GM21619 (cell line): ENCODE results near the gene HSPB8.

ENCODE experiments used
- ATAC-seq: cut with Tn5 transposase; IDR thresholded peaks from one replicate; pipeline ENCODE4 v1.9.1; 2021; ENCODE audit not compliant: unreplicated experiment

Gene HSPB8

GRCh38 chr12:119178544-119179334 lies at the start of gene HSPB8:
TSS of gene HSPB8 (plus strand) at chr12:119178931. CDS start at chr12:119179313, 382 bp downstream.
- ATAC-seq: no peak

GRCh38 chr12:119129827-119130434 lies 48.8 kb upstream of the HSPB8 start:
- no peak for ATAC-seq

DNA sequence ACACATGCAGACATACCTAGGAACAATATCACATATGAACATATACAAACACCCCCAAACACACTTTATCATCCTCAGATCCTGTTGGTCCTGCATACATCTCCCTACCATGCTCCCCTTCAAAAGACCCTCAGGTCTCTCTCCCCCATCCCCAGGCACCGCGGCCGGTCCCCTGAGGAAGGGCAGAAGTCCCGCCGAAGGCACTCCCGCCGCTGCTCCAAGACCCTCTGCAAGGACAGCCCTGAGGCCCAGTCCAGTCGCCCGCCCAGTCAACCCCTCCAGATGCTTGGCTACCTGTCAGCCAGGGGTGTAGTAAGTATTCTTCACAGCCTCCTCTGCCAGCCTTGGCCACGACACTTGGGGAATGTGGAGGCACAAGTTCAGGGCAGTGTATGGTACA lies 48.2 kb upstream of the HSPB8 start:
- ATAC-seq: no peak

DNA sequence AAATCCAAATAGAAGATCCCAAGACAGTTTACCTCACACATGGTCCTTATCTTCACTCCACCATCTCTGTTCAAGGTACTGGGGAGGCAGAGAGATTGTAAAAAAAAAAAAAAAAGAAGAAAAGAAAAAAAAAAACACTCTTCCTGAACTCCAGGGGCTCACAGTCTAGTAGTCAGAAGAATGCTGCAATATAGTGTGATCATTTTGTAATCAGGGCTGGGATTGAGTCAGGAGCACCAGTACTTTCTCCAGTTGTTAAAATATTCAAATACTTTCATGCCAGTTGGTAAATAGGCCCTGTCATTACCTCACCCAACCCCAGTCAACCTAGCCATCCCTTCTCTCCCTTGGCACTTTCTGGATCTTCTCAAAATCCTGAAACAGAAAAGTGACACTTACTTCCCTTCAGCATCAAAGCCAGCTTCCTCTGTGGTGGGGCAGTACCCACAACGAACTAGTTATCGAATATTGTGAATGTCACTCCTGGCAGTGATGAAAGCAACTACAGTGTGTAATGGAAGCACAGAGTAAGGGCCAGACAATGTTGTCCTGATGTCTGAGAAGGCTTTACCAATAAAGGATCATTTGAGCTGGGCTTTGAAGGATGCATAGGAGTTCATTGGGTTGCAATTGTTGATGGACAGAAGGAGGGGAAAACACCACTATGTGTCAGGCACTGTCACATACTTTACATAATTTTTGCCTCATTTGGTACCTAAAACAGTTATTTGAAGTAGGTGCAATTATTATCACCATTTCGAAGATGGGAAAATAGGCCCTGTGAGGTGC lies 44.3 kb upstream of the HSPB8 start:
- no peak for ATAC-seq

GRCh38 chr12:119136811-119137410 lies 41.8 kb upstream of the HSPB8 start:
- ATAC-seq: no peak

DNA sequence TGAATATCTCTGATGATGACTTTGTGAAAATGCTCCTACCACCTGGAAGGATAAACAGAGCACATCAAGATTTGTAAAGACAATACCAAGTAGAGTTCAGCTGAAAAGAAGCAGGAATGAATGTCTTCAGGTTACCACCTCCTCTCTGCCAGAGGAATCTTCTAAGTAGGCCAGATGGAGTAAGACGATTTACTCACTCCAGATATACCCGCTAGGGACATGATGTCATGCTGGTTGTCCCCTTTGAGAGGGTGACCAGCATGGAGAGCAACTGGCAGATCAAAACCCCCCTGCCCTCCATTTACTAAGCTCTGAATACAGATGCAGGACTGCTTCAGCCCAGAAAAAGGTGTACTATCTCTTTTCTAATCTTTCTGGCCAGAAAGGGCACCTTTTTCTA lies 39.3 kb upstream of the HSPB8 start:
- no peak for ATAC-seq

DNA sequence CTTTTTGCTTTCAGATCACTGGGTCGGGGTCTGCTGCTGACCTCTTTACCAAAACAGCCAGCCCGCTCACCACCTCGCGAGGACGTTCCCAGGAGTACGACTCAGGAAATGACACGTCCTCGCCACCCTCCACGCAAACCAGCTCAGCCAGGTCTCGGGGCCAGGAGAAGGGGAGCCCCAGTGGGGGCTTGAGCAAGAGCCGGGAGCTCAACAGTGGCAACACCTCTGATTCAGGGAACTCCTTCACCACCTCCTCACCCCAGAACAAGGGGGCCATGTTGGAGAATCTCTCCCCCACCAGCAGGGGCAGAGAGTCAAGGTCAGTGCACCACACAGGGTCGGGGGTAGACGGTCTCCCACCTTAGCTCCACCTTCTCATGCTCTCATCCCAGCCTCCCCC lies 33.4 kb upstream of the HSPB8 start:
- no peak for ATAC-seq

GRCh38 chr12:119147847-119148448 lies 30.8 kb upstream of the HSPB8 start:
- no peak for ATAC-seq

GRCh38 chr12:119149270-119149669 lies 29.5 kb upstream of the HSPB8 start:
- no peak for ATAC-seq

- no peak for ATAC-seq
These were observed 27.2 kb upstream of the HSPB8 start for GRCh38 chr12:119151445-119152026.

GRCh38 chr12:119153477-119154434 lies 25.0 kb upstream of the HSPB8 start:
- ATAC-seq: no peak

DNA sequence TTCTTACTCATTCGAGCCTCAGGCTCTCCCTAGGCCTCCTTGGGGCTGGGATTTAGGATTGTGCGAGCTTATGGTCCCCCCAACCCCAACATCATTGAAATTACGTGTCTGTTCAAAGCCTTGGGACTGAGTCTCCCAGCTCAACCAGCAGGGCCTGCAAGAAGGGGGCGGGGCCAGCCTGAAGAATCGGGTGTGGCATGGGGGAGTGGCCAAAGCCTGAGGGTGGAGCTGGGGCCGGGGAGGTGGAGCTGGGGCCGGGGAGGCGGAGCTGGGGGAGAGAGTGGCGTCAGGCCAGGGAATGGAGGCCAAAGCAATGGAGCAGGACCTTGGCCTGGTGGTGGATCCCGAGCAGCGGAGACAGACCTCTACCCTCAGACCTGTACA lies 24.3 kb upstream of the HSPB8 start:
- no peak for ATAC-seq

DNA sequence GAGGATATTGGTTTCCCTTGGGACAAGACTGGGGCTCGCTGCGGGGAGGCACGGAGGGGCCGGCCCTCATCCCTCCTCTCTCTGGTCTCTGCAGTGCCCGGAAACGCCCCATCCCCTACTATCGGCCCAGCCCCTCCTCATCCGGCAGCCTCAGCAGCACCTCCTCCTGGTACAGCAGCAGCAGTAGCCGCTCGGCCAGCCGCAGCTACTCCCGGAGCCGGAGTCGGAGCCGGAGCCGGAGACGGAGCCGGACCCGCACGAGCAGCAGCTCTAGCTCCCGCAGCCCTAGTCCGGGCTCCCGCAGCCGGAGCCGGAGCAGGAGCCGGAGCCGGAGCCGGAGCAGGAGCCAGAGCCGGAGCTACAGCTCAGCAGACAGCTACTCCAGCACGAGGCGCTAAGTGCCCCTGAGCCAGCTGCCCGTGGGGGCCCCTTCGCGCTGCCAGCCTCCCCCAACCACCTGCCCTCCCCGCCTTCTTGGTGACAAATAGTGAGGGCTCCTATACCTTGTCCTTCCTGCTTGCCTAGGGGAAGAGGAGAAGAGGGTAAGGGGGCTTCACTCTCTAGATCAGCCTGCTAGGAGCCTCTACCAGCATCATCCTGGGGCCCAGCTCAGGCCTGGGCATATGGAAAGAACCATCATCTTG lies 22.2 kb upstream of the HSPB8 start:
- ATAC-seq: no peak

- ATAC-seq: no peak
These were observed 21.2 kb upstream of the HSPB8 start for GRCh38 chr12:119157528-119157927.

DNA sequence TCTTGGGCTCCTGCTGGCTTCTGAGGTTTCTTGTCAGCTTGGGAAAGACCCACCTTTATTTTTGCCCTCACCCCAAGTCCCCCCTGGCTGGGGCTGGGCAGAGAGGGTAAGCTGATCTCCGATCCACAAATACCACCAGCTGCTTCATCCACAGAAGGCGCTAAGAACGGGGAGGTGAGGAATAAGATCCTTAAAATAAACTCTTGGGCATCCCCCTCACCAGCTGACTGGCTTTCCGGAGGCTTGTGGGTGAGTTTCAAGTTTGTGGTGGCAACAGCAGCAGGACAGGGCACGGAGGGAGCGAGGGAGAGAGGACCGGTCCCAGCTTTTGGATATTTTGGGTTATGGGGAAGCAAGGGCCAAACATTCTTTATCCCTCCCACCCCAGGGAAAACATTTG lies 20.8 kb upstream of the HSPB8 start:
- ATAC-seq: no peak

DNA sequence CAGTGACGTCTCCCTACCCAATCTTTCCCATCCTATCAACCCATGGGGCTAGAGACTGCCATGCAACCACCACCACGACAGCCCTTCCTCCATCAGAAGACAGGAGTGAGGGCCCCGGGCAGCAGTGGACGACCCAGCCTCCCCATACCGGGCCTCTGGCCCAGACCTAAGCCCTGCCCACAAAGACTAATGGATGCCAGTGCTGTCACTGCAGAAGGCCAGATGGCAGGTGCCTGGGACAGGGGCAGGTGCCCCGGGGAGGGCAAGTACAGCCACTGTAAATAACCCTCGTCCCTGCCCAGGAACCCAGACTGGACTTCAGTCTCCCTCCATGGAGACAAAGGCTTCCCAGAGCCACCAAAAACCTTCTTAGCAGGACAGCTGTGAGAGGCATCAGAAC lies 20.3 kb upstream of the HSPB8 start:
- ATAC-seq: no peak

GRCh38 chr12:119159844-119160243 lies 18.9 kb upstream of the HSPB8 start:
- no peak for ATAC-seq

GRCh38 chr12:119167902-119168301 lies 10.8 kb upstream of the HSPB8 start:
- ATAC-seq: no peak

GRCh38 chr12:119168721-119169120 lies 10.0 kb upstream of the HSPB8 start:
- no peak for ATAC-seq
